Kidney (tissue), 14 donors: ENCODE measurements around the gene ASAH2B. TPM values are rescaled to one million over a fixed set of nuclear protein-coding genes. Genes with fewer than 3 reads are reported as not detected.
A peak's percentile ranks its signal among the peaks of the same experiment; 100 is the strongest.
"Not testable (repeated sequence)": the region's sequence is repeated elsewhere in the genome, so short reads cannot be mapped to it uniquely, and the experiment has no call there.

Experiments used
- DNase-seq, 5 donors: peaks; one replicate each; pipeline ENCODE4 v3.0.0-alpha.2; 2013 to 2020
- FAIRE-seq: peaks from 2 replicates; lab custom pipeline; 2012; peaks lifted over from hg19 to GRCh38; lab: Jason Lieb, UNC
- H3K27ac ChIP-seq, 2 donors: one replicate each; pipeline ENCODE4 v1.7.0; 2013; ENCODE audit warnings: low read depth in 2 of 2, low read length in 2 of 2, inconsistent platforms in 1 of 2
- H3K27me3 ChIP-seq: one replicate; pipeline ENCODE4 v1.7.1; 2013; ENCODE audit warnings: low read length, inconsistent platforms; ENCODE audit not compliant: control insufficient read depth, insufficient read depth
- H3K36me3 ChIP-seq, 3 donors: one replicate each; pipeline versions ENCODE4 v1.7.0 to v1.7.1; 2013; ENCODE audit warnings: low read length in 3 of 3, control low read depth in 1 of 3, inconsistent platforms in 1 of 3; ENCODE audit not compliant: insufficient read depth in 3 of 3, control insufficient read depth in 2 of 3
- H3K4me1 ChIP-seq, 3 donors: one replicate each; pipeline versions ENCODE4 v1.7.0 to v1.7.1; 2013; ENCODE audit warnings: low read length in 3 of 3, inconsistent platforms in 1 of 3, low read depth in 1 of 3; ENCODE audit not compliant: control insufficient read depth in 2 of 3, insufficient read depth in 2 of 3
- H3K4me3 ChIP-seq, 3 donors: one replicate each; pipeline versions ENCODE4 v1.7.0 to v1.8.1; 2013; ENCODE audit warnings: low read length in 3 of 3, control low read depth in 1 of 3, inconsistent platforms in 1 of 3
- H3K9ac ChIP-seq, 3 donors: one replicate each; pipeline versions ENCODE4 v1.7.0 to v1.7.1; 2013; ENCODE audit warnings: low read length in 3 of 3, control low read depth in 1 of 3, inconsistent platforms in 1 of 3
- H3K9me3 ChIP-seq, 3 donors: one replicate each; pipeline versions ENCODE4 v1.7.0 to v1.7.1; 2013; ENCODE audit warnings: low read length in 3 of 3, control low read depth in 1 of 3, inconsistent platforms in 1 of 3; ENCODE audit not compliant: control insufficient read depth in 2 of 3, insufficient read depth in 1 of 3
- intact Hi-C: fragments of 100-400 bp; cut with DNase I; formaldehyde crosslinking; loops from one replicate; pipeline ENCODE4 v1.11.1; 2022
- polyA plus RNA-seq: library from polyadenylated mRNA; stranded (reverse); fragments of 350-450 nt; fragmentation: Illumina TruSeq; extraction: RNeasy Lipid Tissue Mini Kit (QIAGEN cat#74804); gene quantifications from one replicate; pipeline ENCODE4 v1.2.3, GENCODE V29; 2014; ENCODE audit warnings: low read depth, low replicate concordance; ENCODE audit not compliant: insufficient read depth
- total RNA-seq: library from RNA; stranded (reverse); fragmentation: NEBNext Ultra II Directional; extraction: Animal tissue kit (Norgen Biotek cat#: 25700); gene quantifications from one replicate; pipeline ENCODE4 v1.2.1, GENCODE V29; 2021
- TF ChIP-seq, protein P1 (sequence below): IDR thresholded peaks from 3 replicates; pipeline ENCODE4 v1.5.1; 2012; ENCODE audit warnings: mild to moderate bottlenecking, moderate library complexity, borderline replicate concordance; ENCODE audit not compliant: insufficient read depth; ENCODE audit errors: extremely low read depth
- donor health status: control.
- donor health status: control.
- donor health status: control.
- donor health status: control.
- donor health status: control.
- donor health status: DM: yes; HTN: yes; CAD: no.
- donor health status: Normal renal cell carcinoma (clear cell type).

The ASAH2B gene
- total and polyA plus RNA-seq, 2 donors from 2014 or later: 3.6 to 5.2 TPM

DNA sequence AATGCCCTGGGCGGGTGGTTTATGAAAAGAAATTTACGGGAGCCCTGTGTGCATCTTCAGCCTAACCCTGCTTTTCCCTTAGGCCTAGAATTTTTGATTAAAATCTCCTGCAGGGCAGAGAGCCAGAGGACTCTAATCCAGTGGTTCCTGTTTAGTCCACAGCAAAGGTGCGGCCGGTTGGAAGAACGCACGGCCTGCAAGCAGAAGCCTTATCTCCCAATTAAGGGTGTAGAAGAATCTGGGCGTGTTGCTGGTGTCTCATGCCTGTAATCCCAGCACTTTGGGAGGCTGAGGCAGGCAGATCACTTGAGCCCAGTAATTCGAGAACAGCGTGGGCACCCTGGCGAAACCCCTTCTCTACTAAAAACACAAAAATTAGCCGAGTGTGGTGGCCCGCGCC, 29.5 kb upstream of the ASAH2B start:
- H3K9me3 ChIP-seq, H3K27me3 ChIP-seq, H3K9ac ChIP-seq, intact Hi-C loops, H3K27ac ChIP-seq, H3K4me3 ChIP-seq, H3K4me1 ChIP-seq, FAIRE-seq, DNase-seq, H3K36me3 ChIP-seq: not testable (repeated sequence)

DNA sequence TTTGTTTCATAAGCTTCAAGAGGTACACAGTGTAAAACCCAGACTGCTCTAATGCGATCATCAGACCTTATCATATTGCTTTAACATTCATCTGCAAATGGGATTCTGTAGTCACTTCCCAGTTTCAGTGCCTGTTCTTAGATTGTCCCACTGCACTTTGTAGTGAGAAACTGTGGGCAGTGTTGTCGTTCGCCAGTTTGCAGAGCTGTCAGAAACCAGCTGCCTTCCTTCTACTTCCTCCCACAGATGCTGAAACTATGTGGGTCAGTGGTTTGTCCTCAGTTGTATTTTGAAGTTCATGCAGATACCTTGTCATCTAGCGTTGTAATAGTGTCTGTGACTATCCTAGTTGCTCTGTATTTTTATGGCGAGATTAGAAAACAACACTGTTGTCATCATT, 15.9 kb upstream of the ASAH2B start:
- FAIRE-seq: not testable (repeated sequence)

DNA sequence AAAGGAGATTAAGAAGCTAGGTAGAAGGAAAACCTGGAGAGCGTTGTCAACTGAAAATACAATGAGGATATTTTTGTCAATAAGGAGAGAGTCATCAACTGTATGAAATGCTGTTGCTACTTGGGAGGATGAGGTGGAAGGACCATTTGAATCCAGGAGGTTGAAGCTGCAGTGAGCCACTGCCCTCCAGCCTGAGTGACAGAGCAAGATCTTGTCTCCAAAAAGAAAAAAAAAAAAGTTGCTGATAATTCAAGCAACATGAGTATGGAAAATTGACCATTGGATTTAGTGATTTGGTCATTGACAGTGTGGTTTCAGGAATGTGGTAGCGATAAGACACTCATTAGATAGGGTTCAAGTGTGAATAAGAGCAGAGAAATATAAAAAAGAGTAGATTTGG, 11.6 kb upstream of the ASAH2B start:
- FAIRE-seq, H3K27ac ChIP-seq, DNase-seq, H3K4me3 ChIP-seq, H3K36me3 ChIP-seq, intact Hi-C loops, H3K27me3 ChIP-seq, H3K9ac ChIP-seq, H3K4me1 ChIP-seq, H3K9me3 ChIP-seq: not testable (repeated sequence)

More for the DNA sequence above, 15.9 kb upstream of the ASAH2B start:
- H3K9me3 ChIP-seq, H3K36me3 ChIP-seq, H3K27me3 ChIP-seq, H3K4me1 ChIP-seq, H3K27ac ChIP-seq, H3K9ac ChIP-seq, H3K4me3 ChIP-seq, intact Hi-C loops: not testable (repeated sequence)
- peak in 4 of 5 donors; percentile 52 to 67 (median 60) for DNase-seq

DNA sequence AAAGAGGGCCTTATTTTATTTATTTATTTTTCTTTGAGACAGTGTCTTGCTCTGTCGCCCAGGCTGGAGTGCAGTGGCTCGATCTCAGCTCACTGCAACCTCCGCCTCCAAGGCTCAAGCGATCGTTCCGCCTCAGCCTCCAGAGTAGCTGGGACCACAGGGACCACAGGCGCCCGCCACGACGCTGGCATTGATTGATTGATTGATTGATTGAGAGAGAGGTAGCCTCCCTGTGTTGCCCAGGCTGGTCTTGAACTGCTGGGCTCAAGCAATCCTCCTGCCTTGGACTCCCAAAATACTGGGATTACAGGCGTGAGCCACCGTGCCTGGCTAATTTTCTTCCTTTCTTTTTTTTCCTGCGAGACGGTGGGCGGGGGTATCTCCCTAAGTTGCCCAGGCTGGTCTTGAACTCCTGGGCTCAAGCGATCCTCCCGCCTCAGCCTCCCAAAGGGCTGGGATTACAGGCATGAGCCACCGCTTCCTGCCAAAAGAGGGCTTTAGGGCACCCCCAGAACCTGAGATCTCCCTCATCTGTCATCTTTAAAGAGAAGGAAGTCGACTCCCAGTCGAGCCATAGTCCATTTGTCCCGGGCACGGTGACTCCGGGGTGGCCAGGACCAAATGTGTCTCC, 634 bp upstream of the ASAH2B start:
- H3K27me3 ChIP-seq, intact Hi-C loops, H3K9me3 ChIP-seq, FAIRE-seq, H3K4me1 ChIP-seq, H3K36me3 ChIP-seq: not testable (repeated sequence)
- DNase-seq: peak in 2 of 5 donors; percentile 54 to 61
- H3K4me3 ChIP-seq: peak overlapping the region; percentile 80 to 90 (median 88)
- H3K9ac ChIP-seq: peak overlapping the region in 2 of 3 donors; percentile 57 to 85
- peak overlapping the region; percentile 16 to 77 for H3K27ac ChIP-seq

DNA sequence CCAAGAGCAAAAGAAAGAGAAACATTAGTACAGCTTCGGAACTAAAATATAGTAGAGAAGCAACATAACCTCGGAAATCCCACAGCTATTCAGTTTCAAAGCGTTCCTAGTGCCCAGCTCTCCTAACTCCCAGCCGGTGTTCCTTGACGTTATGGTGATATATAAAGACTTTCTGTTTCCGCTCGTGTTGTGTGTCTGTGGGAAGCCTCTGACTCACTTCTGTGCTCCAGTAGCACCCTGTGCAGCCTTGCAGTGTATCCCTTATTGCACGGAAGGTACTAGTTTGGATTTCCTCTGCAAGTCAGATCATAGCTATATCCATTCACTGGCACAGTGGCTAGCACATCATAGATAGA, 535 bp downstream of the ASAH2B start:
- Histone ChIP-seq H3K4me3 (peak overlapping the region; percentile 80 to 90 (median 88)), H3K9me3 (no peaks in the 10 kb centered on the region), H3K9ac (peak overlapping the region; percentile 49 to 85 (median 57)), H3K4me1 (peaks cover 0 to 2% (median 0%) of the 10 kb centered on the region in 3 donors), H3K36me3 (no peaks in the 10 kb centered on the region), H3K27ac (peak overlapping the region; percentile 16 to 77), H3K27me3 (no peaks in the 10 kb centered on the region)
- intact Hi-C loops: no loop called here
- DNase-seq (no peak), FAIRE-seq (no peak)
- TF ChIP-seq, protein P1, sequence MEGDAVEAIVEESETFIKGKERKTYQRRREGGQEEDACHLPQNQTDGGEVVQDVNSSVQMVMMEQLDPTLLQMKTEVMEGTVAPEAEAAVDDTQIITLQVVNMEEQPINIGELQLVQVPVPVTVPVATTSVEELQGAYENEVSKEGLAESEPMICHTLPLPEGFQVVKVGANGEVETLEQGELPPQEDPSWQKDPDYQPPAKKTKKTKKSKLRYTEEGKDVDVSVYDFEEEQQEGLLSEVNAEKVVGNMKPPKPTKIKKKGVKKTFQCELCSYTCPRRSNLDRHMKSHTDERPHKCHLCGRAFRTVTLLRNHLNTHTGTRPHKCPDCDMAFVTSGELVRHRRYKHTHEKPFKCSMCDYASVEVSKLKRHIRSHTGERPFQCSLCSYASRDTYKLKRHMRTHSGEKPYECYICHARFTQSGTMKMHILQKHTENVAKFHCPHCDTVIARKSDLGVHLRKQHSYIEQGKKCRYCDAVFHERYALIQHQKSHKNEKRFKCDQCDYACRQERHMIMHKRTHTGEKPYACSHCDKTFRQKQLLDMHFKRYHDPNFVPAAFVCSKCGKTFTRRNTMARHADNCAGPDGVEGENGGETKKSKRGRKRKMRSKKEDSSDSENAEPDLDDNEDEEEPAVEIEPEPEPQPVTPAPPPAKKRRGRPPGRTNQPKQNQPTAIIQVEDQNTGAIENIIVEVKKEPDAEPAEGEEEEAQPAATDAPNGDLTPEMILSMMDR: no peak

DNA sequence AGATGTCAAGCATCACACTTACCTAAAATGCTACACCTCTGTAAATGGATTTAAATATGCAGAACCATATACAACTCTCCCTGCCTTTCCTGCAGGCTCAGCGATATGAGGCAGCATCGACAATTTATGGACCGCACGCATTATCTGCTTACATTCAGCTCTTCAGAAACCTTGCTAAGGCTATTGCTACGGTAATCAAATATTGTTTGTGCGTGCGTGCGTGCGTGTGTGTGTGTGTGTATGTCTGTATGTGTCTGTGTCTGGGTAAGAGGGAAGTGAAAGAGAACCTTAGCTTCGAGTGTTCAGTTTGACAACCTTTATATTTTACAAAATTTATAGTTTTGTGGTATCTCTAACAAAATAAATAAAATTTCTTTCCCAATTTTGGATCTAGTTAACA, 3.1 kb downstream of the ASAH2B start:
- FAIRE-seq, intact Hi-C loops, H3K27ac ChIP-seq, H3K4me3 ChIP-seq, H3K36me3 ChIP-seq, H3K4me1 ChIP-seq, H3K9ac ChIP-seq, H3K9me3 ChIP-seq, H3K27me3 ChIP-seq, DNase-seq: not testable (repeated sequence)

DNA sequence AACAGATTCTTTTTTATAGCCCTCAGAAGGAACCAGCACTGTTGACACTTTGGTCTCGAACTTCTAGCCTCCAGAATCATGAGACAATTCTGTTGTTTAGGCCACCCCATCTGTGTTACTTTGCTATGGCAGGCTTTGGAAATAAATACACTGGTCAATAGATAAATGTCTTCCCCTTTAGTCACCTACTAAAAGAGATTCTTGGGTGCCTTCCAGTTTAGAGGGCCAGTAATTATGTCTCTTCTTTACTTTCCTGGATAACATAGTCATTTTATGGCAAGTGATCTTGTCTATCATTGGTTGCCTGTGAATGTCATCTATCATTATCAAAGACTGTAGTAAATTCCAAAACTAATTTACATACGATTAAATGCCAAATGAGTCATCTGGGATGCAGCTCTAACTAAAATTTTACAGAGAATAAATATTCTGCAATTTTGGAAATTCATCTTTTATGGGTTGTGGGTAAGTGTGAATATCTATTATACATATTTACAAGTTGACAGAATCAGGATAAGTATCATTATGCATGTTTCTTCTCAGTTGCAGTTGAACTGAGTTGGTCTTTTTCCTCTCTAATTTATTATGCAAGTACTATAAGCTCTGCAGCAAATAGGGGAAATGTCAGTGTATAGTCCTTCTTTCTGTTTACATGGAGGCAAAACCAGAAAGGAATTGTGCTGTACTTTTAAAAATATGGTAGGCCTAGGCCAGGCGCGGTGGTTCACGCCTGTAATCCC, 27.2 kb downstream of the ASAH2B start:
- FAIRE-seq, H3K9me3 ChIP-seq, H3K4me1 ChIP-seq, DNase-seq, H3K9ac ChIP-seq, intact Hi-C loops, H3K27me3 ChIP-seq, H3K27ac ChIP-seq, H3K4me3 ChIP-seq, H3K36me3 ChIP-seq: not testable (repeated sequence)
